WTC11 (cell line): ENCODE measurements around the gene LYG2. TPM values are rescaled to one million over a fixed set of nuclear protein-coding genes. Genes with fewer than 3 reads are reported as not detected.

ENCODE experiments used
- ATAC-seq: fragments of 200-7000 bp; cut with Tn5 transposase; 2 replicates; pipeline ENCODE4 v1.10.0; 2021; ENCODE audit warnings: mild to moderate bottlenecking, moderate library complexity
- CTCF ChIA-PET: fragments of 300-600 bp; sonication (Branson Sonifier 250); formaldehyde crosslinking; loops from one replicate; lab custom pipeline; 2021; ENCODE audit warnings: antibody characterized with exemption; lab: Charles Lee
- POLR2A ChIA-PET: fragments of 350-600 bp; sonication (Branson Sonifier 250); formaldehyde crosslinking; loops from one replicate; lab custom pipeline; 2021; ENCODE audit warnings: antibody characterized with exemption; lab: Charles Lee
- DNase-seq: peaks from one replicate; pipeline ENCODE4 v3.0.0; 2021; ENCODE audit warnings: low spot score
- H3K27ac Mint-ChIP-seq: 2 replicates; pipeline ENCODE4 v1.8.0; 2021; ENCODE audit warnings: mixed read lengths
- H3K27me3 Mint-ChIP-seq: 2 replicates; pipeline ENCODE4 v1.8.0; 2021; ENCODE audit warnings: low read depth, mild to moderate bottlenecking, moderate library complexity, mixed read lengths
- H3K36me3 Mint-ChIP-seq: 2 replicates; pipeline ENCODE4 v1.8.0; 2021; ENCODE audit warnings: mixed read lengths
- H3K4me1 Mint-ChIP-seq: 2 replicates; pipeline ENCODE4 v1.8.0; 2022; ENCODE audit warnings: mixed read lengths
- H3K4me3 Mint-ChIP-seq: 2 replicates; pipeline ENCODE4 v1.8.0; 2021; ENCODE audit warnings: mild to moderate bottlenecking, moderate library complexity, mixed read lengths
- H3K9me3 Mint-ChIP-seq: 2 replicates; pipeline ENCODE4 v1.8.0; 2021; ENCODE audit warnings: mixed read lengths
- CREB1 ChIP-seq: sonication (generic); formaldehyde crosslinking; IDR thresholded peaks from 2 replicates; pipeline ENCODE4 v1.8.0; 2023; ENCODE audit warnings: mild to moderate bottlenecking, missing genetic modification reagents
- ESRRA ChIP-seq: sonication (generic); formaldehyde crosslinking; IDR thresholded peaks from 2 replicates; pipeline ENCODE4 v1.8.1; 2022; ENCODE audit warnings: mild to moderate bottlenecking, missing genetic modification reagents, borderline replicate concordance
- IRF2 ChIP-seq: sonication (generic); formaldehyde crosslinking; IDR thresholded peaks from 2 replicates; pipeline ENCODE4 v1.8.0; 2022; ENCODE audit warnings: low read depth, missing genetic modification reagents, borderline replicate concordance
- MXD4 ChIP-seq: fragments of 250-450 bp; sonication (Bioruptor Pico); IDR thresholded peaks from 2 replicates; pipeline ENCODE4 v1.8.0; 2021; ENCODE audit warnings: mild to moderate bottlenecking, moderate library complexity, borderline replicate concordance
- NFE2L1 ChIP-seq: sonication (generic); formaldehyde crosslinking; IDR thresholded peaks from 2 replicates; pipeline ENCODE4 v1.8.1; 2023; ENCODE audit warnings: missing genetic modification reagents
- NFYB ChIP-seq: sonication (generic); formaldehyde crosslinking; conservative IDR thresholded peaks from 2 replicates; pipeline ENCODE4 v1.8.0; 2022; ENCODE audit warnings: low read depth, missing genetic modification reagents
- ZNF671 ChIP-seq: fragments of 250-450 bp; sonication (Bioruptor Pico); IDR thresholded peaks from 2 replicates; pipeline ENCODE4 v1.8.0; 2021; ENCODE audit warnings: mild to moderate bottlenecking
- total RNA-seq: library from RNA; stranded (reverse); gene quantifications from 3 replicates; pipeline ENCODE4 v1.2.3, GENCODE V29; 2021
- TF ChIP-seq, protein P1 (sequence below): sonication (generic); formaldehyde crosslinking; conservative IDR thresholded peaks from 2 replicates; pipeline ENCODE4 v1.8.1; 2022; ENCODE audit warnings: mild to moderate bottlenecking, missing genetic modification reagents
- TF ChIP-seq, protein P2 (sequence below): sonication (generic); formaldehyde crosslinking; IDR thresholded peaks from 2 replicates; pipeline ENCODE4 v1.8.1; 2023; ENCODE audit warnings: mild to moderate bottlenecking, missing genetic modification reagents, moderate library complexity
- TF ChIP-seq, protein P3 (sequence below): fragments of 250-450 bp; sonication (Bioruptor Pico); IDR thresholded peaks from 2 replicates; pipeline ENCODE4 v1.9.0; 2021; ENCODE audit warnings: mild to moderate bottlenecking, borderline replicate concordance
- TF ChIP-seq, protein P4 (sequence below): sonication (generic); formaldehyde crosslinking; IDR thresholded peaks from 2 replicates; pipeline ENCODE4 v1.8.1; 2023; ENCODE audit warnings: mild to moderate bottlenecking, moderate library complexity, missing genetic modification reagents
- TF ChIP-seq, protein P5 (sequence below): sonication (generic); formaldehyde crosslinking; IDR thresholded peaks from 2 replicates; pipeline ENCODE4 v1.8.1; 2022; ENCODE audit warnings: missing genetic modification reagents, borderline replicate concordance

LYG2 gene
- total RNA-seq, 1 experiment from 2014 or later = not detected

DNA sequence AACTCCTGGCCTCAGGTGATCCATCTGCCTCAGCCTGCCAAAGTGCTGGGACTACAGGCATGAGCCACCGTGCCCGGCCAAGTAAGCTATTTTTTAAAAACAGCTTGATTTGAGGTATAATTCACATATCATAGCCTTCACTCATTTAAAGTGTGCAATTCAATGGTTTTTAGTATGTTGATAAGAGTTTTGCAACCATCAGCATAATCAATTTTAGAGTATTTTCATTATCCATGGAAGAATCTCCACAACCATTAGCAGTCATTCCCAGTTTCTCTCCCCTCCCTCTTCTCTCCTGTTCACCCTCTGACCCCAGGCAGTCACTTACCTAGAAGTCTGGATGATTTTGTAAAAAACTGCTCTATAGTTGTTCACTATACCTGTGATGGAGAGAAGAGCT lies 4.7 kb upstream of the LYG2 start:
- ChIA-PET POLR2A (no interaction called here), CTCF (no interaction called here)
- Mint-ChIP-seq H3K36me3 (no peaks in the 10 kb centered on the region), H3K9me3 (peaks cover 27% of the 10 kb centered on the region), H3K27ac (no peak overlapping the region), H3K27me3 (peaks cover 5% of the 10 kb centered on the region; the same call in 1 of the 2 replicates), H3K4me1 (no peaks in the 10 kb centered on the region), H3K4me3 (no peak overlapping the region)
- ATAC-seq (no peak), DNase-seq (no peak)
- TF ChIP-seq, protein P1, sequence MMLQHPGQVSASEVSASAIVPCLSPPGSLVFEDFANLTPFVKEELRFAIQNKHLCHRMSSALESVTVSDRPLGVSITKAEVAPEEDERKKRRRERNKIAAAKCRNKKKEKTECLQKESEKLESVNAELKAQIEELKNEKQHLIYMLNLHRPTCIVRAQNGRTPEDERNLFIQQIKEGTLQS = no peak
- TF ChIP-seq, protein P2, sequence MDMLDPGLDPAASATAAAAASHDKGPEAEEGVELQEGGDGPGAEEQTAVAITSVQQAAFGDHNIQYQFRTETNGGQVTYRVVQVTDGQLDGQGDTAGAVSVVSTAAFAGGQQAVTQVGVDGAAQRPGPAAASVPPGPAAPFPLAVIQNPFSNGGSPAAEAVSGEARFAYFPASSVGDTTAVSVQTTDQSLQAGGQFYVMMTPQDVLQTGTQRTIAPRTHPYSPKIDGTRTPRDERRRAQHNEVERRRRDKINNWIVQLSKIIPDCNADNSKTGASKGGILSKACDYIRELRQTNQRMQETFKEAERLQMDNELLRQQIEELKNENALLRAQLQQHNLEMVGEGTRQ (CRISPR knock-in tag) = no peak
- TF ChIP-seq IRF2 = no peak
- TF ChIP-seq CREB1 = no peak
- TF ChIP-seq, protein P3, sequence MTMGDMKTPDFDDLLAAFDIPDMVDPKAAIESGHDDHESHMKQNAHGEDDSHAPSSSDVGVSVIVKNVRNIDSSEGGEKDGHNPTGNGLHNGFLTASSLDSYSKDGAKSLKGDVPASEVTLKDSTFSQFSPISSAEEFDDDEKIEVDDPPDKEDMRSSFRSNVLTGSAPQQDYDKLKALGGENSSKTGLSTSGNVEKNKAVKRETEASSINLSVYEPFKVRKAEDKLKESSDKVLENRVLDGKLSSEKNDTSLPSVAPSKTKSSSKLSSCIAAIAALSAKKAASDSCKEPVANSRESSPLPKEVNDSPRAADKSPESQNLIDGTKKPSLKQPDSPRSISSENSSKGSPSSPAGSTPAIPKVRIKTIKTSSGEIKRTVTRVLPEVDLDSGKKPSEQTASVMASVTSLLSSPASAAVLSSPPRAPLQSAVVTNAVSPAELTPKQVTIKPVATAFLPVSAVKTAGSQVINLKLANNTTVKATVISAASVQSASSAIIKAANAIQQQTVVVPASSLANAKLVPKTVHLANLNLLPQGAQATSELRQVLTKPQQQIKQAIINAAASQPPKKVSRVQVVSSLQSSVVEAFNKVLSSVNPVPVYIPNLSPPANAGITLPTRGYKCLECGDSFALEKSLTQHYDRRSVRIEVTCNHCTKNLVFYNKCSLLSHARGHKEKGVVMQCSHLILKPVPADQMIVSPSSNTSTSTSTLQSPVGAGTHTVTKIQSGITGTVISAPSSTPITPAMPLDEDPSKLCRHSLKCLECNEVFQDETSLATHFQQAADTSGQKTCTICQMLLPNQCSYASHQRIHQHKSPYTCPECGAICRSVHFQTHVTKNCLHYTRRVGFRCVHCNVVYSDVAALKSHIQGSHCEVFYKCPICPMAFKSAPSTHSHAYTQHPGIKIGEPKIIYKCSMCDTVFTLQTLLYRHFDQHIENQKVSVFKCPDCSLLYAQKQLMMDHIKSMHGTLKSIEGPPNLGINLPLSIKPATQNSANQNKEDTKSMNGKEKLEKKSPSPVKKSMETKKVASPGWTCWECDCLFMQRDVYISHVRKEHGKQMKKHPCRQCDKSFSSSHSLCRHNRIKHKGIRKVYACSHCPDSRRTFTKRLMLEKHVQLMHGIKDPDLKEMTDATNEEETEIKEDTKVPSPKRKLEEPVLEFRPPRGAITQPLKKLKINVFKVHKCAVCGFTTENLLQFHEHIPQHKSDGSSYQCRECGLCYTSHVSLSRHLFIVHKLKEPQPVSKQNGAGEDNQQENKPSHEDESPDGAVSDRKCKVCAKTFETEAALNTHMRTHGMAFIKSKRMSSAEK (CRISPR knock-in tag) = no peak
- TF ChIP-seq NFYB (CRISPR knock-in tag) = no peak
- TF ChIP-seq ZNF671 = no peak
- no peak for TF ChIP-seq MXD4 (CRISPR knock-in tag)
- no peak for TF ChIP-seq ESRRA (CRISPR knock-in tag)

DNA sequence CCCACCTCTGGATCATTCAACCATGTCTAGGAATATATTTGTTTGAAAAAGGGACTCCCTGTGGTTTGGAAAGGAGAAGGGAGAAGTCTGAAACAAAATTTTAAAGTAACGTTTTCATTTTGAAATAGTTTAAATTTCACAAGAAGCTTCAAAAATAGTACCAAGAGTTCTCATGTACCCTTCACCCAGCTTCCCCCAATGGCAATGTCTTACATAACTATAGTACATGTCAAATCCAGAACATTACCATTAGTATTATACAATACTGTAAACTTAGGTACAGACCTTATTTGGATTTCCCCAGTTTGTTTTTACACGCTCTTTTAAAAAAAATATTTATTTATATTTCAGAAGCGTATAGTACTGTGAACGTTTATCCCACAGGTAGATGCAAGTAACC lies 4.0 kb upstream of the LYG2 start:
- no peak overlapping the region for H3K4me3 Mint-ChIP-seq
- POLR2A ChIA-PET = no interaction called here
- ATAC-seq = no peak

More for the DNA sequence above, 4.0 kb upstream of the LYG2 start:
- no peaks in the 10 kb centered on the region for H3K4me1 Mint-ChIP-seq
- DNase-seq = no peak
- peaks cover 27% of the 10 kb centered on the region for H3K9me3 Mint-ChIP-seq
- H3K27me3 Mint-ChIP-seq = peaks cover 5% of the 10 kb centered on the region; the same call in 1 of the 2 replicates
- CTCF ChIA-PET = interaction anchor here (0.5 kb wide), 1 partner anchor 456 kb away, joined by 3 read pairs; no protein-coding TSS in a partner anchor
- H3K27ac Mint-ChIP-seq = no peak overlapping the region
- no peak for TF ChIP-seq IRF2
- TF ChIP-seq, protein P4, sequence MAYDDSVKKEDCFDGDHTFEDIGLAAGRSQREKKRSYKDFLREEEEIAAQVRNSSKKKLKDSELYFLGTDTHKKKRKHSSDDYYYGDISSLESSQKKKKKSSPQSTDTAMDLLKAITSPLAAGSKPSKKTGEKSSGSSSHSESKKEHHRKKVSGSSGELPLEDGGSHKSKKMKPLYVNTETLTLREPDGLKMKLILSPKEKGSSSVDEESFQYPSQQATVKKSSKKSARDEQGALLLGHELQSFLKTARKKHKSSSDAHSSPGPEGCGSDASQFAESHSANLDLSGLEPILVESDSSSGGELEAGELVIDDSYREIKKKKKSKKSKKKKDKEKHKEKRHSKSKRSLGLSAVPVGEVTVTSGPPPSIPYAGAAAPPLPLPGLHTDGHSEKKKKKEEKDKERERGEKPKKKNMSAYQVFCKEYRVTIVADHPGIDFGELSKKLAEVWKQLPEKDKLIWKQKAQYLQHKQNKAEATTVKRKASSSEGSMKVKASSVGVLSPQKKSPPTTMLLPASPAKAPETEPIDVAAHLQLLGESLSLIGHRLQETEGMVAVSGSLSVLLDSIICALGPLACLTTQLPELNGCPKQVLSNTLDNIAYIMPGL (CRISPR knock-in tag) = no peak
- TF ChIP-seq NFE2L1 (CRISPR knock-in tag) = no peak
- TF ChIP-seq, protein P2 (CRISPR knock-in tag) = no peak
- TF ChIP-seq MXD4 (CRISPR knock-in tag) = no peak
- TF ChIP-seq, protein P5, sequence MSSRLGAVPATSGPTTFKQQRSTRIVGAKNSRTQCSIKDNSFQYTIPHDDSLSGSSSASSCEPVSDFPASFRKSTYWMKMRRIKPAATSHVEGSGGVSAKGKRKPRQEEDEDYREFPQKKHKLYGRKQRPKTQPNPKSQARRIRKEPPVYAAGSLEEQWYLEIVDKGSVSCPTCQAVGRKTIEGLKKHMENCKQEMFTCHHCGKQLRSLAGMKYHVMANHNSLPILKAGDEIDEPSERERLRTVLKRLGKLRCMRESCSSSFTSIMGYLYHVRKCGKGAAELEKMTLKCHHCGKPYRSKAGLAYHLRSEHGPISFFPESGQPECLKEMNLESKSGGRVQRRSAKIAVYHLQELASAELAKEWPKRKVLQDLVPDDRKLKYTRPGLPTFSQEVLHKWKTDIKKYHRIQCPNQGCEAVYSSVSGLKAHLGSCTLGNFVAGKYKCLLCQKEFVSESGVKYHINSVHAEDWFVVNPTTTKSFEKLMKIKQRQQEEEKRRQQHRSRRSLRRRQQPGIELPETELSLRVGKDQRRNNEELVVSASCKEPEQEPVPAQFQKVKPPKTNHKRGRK (CRISPR knock-in tag) = no peak
- H3K36me3 Mint-ChIP-seq = no peaks in the 10 kb centered on the region
